ENCODE data around the gene DDHD1.

DNA sequence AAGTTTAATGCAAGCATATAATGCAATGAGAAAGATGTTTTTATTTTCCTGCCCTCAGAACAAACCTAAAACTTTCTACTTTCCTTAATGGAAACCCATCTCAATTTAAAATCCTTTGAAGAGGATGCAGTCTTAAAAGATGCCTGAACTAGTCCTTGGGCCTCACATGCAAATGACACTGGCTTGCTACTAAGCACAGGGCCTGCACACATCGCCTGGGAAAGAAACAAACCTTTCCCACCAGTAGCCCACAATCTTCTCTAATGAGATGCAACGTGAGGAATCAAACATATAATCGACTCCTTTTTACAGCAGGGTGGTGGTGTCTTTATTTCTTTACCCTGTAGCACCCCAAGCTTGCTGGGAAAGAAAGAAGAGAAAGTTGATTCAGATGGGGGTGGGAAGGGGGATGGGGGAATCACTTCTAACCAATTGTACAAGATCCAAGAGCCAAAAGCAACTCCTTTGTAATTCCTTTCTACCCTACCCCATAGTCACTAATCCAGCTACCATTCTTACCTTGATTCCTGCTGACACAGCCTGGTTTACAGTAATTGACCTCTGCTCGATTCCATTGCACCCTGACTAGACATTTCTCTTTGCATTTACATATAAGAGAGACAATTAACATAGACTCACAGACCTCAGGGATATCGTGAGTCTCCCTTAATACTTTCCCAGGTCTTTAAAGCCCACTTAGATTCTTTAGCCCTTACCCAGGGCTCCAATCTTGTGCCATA, 132.8 kb downstream of the DDHD1 start:
- TF ChIP-seq, protein P1, sequence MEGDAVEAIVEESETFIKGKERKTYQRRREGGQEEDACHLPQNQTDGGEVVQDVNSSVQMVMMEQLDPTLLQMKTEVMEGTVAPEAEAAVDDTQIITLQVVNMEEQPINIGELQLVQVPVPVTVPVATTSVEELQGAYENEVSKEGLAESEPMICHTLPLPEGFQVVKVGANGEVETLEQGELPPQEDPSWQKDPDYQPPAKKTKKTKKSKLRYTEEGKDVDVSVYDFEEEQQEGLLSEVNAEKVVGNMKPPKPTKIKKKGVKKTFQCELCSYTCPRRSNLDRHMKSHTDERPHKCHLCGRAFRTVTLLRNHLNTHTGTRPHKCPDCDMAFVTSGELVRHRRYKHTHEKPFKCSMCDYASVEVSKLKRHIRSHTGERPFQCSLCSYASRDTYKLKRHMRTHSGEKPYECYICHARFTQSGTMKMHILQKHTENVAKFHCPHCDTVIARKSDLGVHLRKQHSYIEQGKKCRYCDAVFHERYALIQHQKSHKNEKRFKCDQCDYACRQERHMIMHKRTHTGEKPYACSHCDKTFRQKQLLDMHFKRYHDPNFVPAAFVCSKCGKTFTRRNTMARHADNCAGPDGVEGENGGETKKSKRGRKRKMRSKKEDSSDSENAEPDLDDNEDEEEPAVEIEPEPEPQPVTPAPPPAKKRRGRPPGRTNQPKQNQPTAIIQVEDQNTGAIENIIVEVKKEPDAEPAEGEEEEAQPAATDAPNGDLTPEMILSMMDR (IDR thresholded peaks at IDR 0.05): no peak
- TF ChIP-seq JUN (CRISPR knock-in tag; IDR thresholded peaks at IDR 0.05): no peak
- no peak for TF ChIP-seq NR1H2 (CRISPR knock-in tag; IDR thresholded peaks at IDR 0.05)
- TF ChIP-seq SP1 (CRISPR knock-in tag; conservative IDR thresholded peaks at IDR 0.05): no peak
- TF ChIP-seq NFE2L1 (CRISPR knock-in tag; IDR thresholded peaks at IDR 0.05): no peak
- no peak for TF ChIP-seq ESRRA (CRISPR knock-in tag; IDR thresholded peaks at IDR 0.05; ENCODE audit: borderline replicate concordance)
- TF ChIP-seq, protein P2, sequence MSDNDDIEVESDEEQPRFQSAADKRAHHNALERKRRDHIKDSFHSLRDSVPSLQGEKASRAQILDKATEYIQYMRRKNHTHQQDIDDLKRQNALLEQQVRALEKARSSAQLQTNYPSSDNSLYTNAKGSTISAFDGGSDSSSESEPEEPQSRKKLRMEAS (CRISPR knock-in tag; IDR thresholded peaks at IDR 0.05): no peak
- TF ChIP-seq FOXP1 (CRISPR knock-in tag; IDR thresholded peaks at IDR 0.05; ENCODE audit: borderline replicate concordance): no peak
- TF ChIP-seq, protein P3, sequence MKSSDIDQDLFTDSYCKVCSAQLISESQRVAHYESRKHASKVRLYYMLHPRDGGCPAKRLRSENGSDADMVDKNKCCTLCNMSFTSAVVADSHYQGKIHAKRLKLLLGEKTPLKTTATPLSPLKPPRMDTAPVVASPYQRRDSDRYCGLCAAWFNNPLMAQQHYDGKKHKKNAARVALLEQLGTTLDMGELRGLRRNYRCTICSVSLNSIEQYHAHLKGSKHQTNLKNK (CRISPR knock-in tag; IDR thresholded peaks at IDR 0.05): no peak
- no peak for TF ChIP-seq TP53 (CRISPR knock-in tag; IDR thresholded peaks at IDR 0.05)
- no peak for TF ChIP-seq ZNF138 (CRISPR knock-in tag; conservative IDR thresholded peaks at IDR 0.05)
- no peak for TF ChIP-seq ZNF263 (CRISPR knock-in tag; IDR thresholded peaks at IDR 0.05; ENCODE audit: low read depth)
- no peak for TF ChIP-seq SOX15 (CRISPR knock-in tag; IDR thresholded peaks at IDR 0.05)
- TF ChIP-seq ATF1 (CRISPR knock-in tag; IDR thresholded peaks at IDR 0.05): no peak
